ENCODE measurements around the gene CDX1. TPM values are rescaled to one million over a fixed set of nuclear protein-coding genes. Genes with fewer than 3 reads are reported as not detected.

The CDX1 gene
- total RNA-seq, 1 experiment from 2014 or later, result 0.29 TPM

DNA sequence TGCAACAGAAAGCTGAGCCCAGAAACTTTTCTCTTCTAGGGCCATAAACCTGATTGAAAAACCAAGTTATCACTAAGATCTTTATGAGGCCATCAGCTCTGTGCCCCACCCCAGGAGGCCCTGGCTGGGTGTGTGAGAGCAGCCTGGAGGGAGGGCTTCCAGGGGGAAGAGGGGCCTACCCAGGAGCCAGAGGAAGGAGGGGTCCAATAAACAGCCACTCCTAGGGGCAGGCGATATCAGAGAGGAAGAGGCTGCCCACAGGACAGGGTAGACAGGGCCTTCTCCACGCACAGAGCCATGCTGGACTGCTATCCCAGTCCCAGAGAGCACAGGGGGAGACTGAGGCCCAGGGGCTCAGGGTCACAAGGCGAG lies 4.5 kb upstream of the CDX1 start:
- Mint-ChIP-seq H3K9me3 (ENCODE audit: unreplicated experiment) (no peaks in the 10 kb centered on the region), H3K27ac (ENCODE audit: unreplicated experiment) (peak overlapping the region; percentile 95), H3K4me3 (ENCODE audit: unreplicated experiment) (peak overlapping the region; percentile 23), H3K4me1 (ENCODE audit: low read depth, unreplicated experiment) (peaks cover 48% of the 10 kb centered on the region), H3K36me3 (ENCODE audit: insufficient read depth, unreplicated experiment) (peaks cover 15% of the 10 kb centered on the region), H3K27me3 (ENCODE audit: insufficient read depth, unreplicated experiment) (no peaks in the 10 kb centered on the region)
- Histone ChIP-seq H3K27me3 (replicated peaks; ENCODE audit: control insufficient read depth, insufficient read depth, low read length) (no peaks in the 10 kb centered on the region), H3K36me3 (ENCODE audit: control insufficient read depth, insufficient read depth, low read length) (no peaks in the 10 kb centered on the region), H3K4me1 (peaks cover 46% of the 10 kb centered on the region), H3K4me3 (ENCODE audit: low read depth, low read length) (no peak overlapping the region), H3K9me3 (no peaks in the 10 kb centered on the region)
- peak; percentile 65 to 87 for DNase-seq
- TF ChIP-seq, protein P1, sequence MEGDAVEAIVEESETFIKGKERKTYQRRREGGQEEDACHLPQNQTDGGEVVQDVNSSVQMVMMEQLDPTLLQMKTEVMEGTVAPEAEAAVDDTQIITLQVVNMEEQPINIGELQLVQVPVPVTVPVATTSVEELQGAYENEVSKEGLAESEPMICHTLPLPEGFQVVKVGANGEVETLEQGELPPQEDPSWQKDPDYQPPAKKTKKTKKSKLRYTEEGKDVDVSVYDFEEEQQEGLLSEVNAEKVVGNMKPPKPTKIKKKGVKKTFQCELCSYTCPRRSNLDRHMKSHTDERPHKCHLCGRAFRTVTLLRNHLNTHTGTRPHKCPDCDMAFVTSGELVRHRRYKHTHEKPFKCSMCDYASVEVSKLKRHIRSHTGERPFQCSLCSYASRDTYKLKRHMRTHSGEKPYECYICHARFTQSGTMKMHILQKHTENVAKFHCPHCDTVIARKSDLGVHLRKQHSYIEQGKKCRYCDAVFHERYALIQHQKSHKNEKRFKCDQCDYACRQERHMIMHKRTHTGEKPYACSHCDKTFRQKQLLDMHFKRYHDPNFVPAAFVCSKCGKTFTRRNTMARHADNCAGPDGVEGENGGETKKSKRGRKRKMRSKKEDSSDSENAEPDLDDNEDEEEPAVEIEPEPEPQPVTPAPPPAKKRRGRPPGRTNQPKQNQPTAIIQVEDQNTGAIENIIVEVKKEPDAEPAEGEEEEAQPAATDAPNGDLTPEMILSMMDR (IDR thresholded peaks at IDR 0.05; ENCODE audit: insufficient read depth in 1 of 2, low read depth in 1 of 2, low read length in 1 of 2, severe bottlenecking in 1 of 2, unreplicated experiment in 1 of 2), result no peak
- intact Hi-C loops (cut with micrococcal nuclease; ENCODE audit: unreplicated experiment), result no loop called here
- CTCF ChIA-PET, result interaction anchor here (0.6 to 1.3 kb wide), 13 partner anchors 11 to 107 kb away, joined by 3 to 14 read pairs (median 4); no protein-coding TSS in a partner anchor
- BruUV-seq (replicated peaks), result no TSS peak
- POLR2A ChIA-PET, result interaction anchor here (0.6 kb wide), 1 partner anchor 39 kb away, joined by 3 read pairs; no protein-coding TSS in a partner anchor

DNA sequence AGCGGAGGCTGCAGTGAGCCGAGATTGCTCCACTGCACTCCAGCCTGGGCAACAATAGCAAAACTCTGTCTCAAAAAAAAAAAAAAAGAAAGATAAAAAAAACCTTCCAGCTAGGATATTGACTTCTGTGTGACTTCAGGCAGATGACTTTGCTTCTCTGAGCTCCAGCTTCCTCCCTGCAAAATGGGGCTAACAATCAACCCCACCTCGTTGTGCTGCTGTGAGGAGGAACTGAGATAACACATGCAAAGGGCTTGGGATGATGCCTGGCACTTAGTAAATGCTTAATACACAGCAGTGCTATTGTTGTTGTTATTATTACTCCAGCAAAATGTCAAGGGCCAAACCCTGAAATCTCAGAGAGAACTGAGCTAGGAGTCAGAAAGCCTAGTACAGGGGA lies 3.5 kb upstream of the CDX1 start:
- TF ChIP-seq, protein P1 (IDR thresholded peaks at IDR 0.05; ENCODE audit: insufficient read depth in 1 of 2, low read depth in 1 of 2, low read length in 1 of 2, severe bottlenecking in 1 of 2, unreplicated experiment in 1 of 2), result no peak
- Mint-ChIP-seq H3K4me1 (ENCODE audit: low read depth, unreplicated experiment) (peaks cover 48% of the 10 kb centered on the region), H3K27ac (ENCODE audit: unreplicated experiment) (peak overlapping the region; percentile 87), H3K36me3 (ENCODE audit: insufficient read depth, unreplicated experiment) (peaks cover 15% of the 10 kb centered on the region), H3K27me3 (ENCODE audit: insufficient read depth, unreplicated experiment) (no peaks in the 10 kb centered on the region), H3K9me3 (ENCODE audit: unreplicated experiment) (no peaks in the 10 kb centered on the region), H3K4me3 (ENCODE audit: unreplicated experiment) (no peak overlapping the region)
- Histone ChIP-seq H3K4me3 (ENCODE audit: low read depth, low read length) (no peak overlapping the region), H3K4me1 (peaks cover 46% of the 10 kb centered on the region), H3K27me3 (replicated peaks; ENCODE audit: control insufficient read depth, insufficient read depth, low read length) (no peaks in the 10 kb centered on the region), H3K9me3 (no peaks in the 10 kb centered on the region), H3K36me3 (ENCODE audit: control insufficient read depth, insufficient read depth, low read length) (no peaks in the 10 kb centered on the region)
- no peak for DNase-seq
- intact Hi-C loops (cut with micrococcal nuclease; ENCODE audit: unreplicated experiment), result no loop called here
- CTCF ChIA-PET, result interaction anchor here (1.0 to 1.3 kb wide), 3 partner anchors 13 to 53 kb away, joined by 4 to 14 read pairs (median 6); no protein-coding TSS in a partner anchor
- TSS peak; percentile 86 for BruUV-seq (replicated peaks)
- POLR2A ChIA-PET, result interaction anchor here (0.5 kb wide), 1 partner anchor 248 kb away, joined by 5 read pairs; no protein-coding TSS in a partner anchor

DNA sequence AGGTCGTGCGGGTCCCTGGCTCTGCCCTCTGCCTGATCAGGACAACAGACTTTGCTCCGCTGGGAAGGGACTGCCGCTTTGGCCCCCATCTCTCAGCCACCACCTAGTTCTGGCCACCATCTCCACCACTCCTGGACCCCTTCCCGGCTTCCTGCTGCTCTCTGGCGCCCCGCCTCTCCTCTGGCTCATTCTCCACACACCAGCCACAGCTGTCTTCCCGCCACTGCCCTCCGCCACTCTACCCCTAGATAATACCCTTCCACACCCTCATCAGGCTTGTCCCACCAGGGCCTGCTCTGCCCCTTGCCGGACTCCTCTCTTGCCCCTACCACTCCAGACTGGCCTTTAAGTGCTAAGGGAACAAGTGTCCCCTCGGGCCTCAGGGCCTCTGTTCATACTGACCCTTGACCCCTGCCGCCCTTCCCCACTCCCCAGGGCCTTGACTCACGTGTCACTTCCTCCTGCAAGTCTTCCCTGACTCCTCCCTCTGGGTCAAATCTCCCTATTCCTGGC lies 3.0 kb upstream of the CDX1 start:
- CTCF ChIA-PET, result interaction anchor here (1.0 kb wide), 1 partner anchor 12 kb away, joined by 6 read pairs; no protein-coding TSS in a partner anchor
- peaks cover 43% of the 10 kb centered on the region for H3K4me1 ChIP-seq
- intact Hi-C loops (cut with micrococcal nuclease; ENCODE audit: unreplicated experiment), result no loop called here

More for the DNA sequence above, 3.0 kb upstream of the CDX1 start:
- H3K27ac Mint-ChIP-seq (ENCODE audit: unreplicated experiment), result peak overlapping the region; percentile 87
- H3K4me1 Mint-ChIP-seq (ENCODE audit: low read depth, unreplicated experiment), result peaks cover 48% of the 10 kb centered on the region
- Histone ChIP-seq H3K9me3 (no peaks in the 10 kb centered on the region), H3K36me3 (ENCODE audit: control insufficient read depth, insufficient read depth, low read length) (no peaks in the 10 kb centered on the region), H3K27me3 (replicated peaks; ENCODE audit: control insufficient read depth, insufficient read depth, low read length) (no peaks in the 10 kb centered on the region), H3K4me3 (ENCODE audit: low read depth, low read length) (no peak overlapping the region)
- H3K27me3 Mint-ChIP-seq (ENCODE audit: insufficient read depth, unreplicated experiment), result no peaks in the 10 kb centered on the region
- POLR2A ChIA-PET, result interaction anchor here (0.5 kb wide), 1 partner anchor 247 kb away, joined by 5 read pairs; no protein-coding TSS in a partner anchor
- no TSS peak for BruUV-seq (replicated peaks)
- DNase-seq, result peak; percentile 67 to 90
- H3K9me3 Mint-ChIP-seq (ENCODE audit: unreplicated experiment), result no peaks in the 10 kb centered on the region
- TF ChIP-seq, protein P1 (IDR thresholded peaks at IDR 0.05; ENCODE audit: insufficient read depth in 1 of 2, low read depth in 1 of 2, low read length in 1 of 2, severe bottlenecking in 1 of 2, unreplicated experiment in 1 of 2), result no peak
- peak overlapping the region; percentile 24 for H3K4me3 Mint-ChIP-seq (ENCODE audit: unreplicated experiment)
- peaks cover 15% of the 10 kb centered on the region for H3K36me3 Mint-ChIP-seq (ENCODE audit: insufficient read depth, unreplicated experiment)

All from Caco-2 (cell line).